ENCODE results near the gene REXO4. TPM values are rescaled to one million over a fixed set of nuclear protein-coding genes. Genes with fewer than 3 reads are reported as not detected.

Gene REXO4
- total and polyA plus RNA-seq, 2 experiments from 2014 or later, result 17.2 to 19.4 TPM

GRCh38 chr9:133375724-133376654 lies 41.8 kb downstream of the REXO4 start, which contains the start of the genes STKLD1 and SURF4:
STKLD1 (plus strand) TSS chr9:133376366; CDS start chr9:133376474, 108 bp downstream.
SURF4 (minus strand) TSS chr9:133376060; CDS start chr9:133375969, 91 bp downstream.
- Histone ChIP-seq H3K4me2 (peak within 1 kb of the TSS; percentile 92), H3K9me3 (ENCODE audit: low read depth) (no peaks in the 10 kb centered on the region), H3K9me2 (replicated peaks; ENCODE audit: insufficient read depth) (no peaks in the 10 kb centered on the region), H3K4me3 (peak within 1 kb of the TSS; percentile 82), H3K27ac (peak within 1 kb of the TSS; percentile 99), H3K27me3 (no peaks in the 10 kb centered on the region), H3K79me2 (peaks cover 47% of the 10 kb centered on the region), H4K20me1 (ENCODE audit: insufficient read depth, poor library complexity, severe bottlenecking) (peaks cover 41% of the 10 kb centered on the region), H3K36me3 (replicated peaks; ENCODE audit: insufficient read depth, low read depth) (no peaks in the 10 kb centered on the region), H2AFZ (peak within 1 kb of the TSS; percentile 76), H3K4me1 (ENCODE audit: insufficient read depth) (peaks cover 22% of the 10 kb centered on the region)
- DNase-seq (ENCODE audit: low spot score), result peak; percentile 99
- WGBS (ENCODE audit: low lambda C conversion rate, missing lambda C conversion rate), result 5% methylated on average over 31 of the region's 120 CpGs
- TF ChIP-seq, protein P1, sequence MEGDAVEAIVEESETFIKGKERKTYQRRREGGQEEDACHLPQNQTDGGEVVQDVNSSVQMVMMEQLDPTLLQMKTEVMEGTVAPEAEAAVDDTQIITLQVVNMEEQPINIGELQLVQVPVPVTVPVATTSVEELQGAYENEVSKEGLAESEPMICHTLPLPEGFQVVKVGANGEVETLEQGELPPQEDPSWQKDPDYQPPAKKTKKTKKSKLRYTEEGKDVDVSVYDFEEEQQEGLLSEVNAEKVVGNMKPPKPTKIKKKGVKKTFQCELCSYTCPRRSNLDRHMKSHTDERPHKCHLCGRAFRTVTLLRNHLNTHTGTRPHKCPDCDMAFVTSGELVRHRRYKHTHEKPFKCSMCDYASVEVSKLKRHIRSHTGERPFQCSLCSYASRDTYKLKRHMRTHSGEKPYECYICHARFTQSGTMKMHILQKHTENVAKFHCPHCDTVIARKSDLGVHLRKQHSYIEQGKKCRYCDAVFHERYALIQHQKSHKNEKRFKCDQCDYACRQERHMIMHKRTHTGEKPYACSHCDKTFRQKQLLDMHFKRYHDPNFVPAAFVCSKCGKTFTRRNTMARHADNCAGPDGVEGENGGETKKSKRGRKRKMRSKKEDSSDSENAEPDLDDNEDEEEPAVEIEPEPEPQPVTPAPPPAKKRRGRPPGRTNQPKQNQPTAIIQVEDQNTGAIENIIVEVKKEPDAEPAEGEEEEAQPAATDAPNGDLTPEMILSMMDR (IDR thresholded peaks at IDR 0.05; ENCODE audit: poor library complexity), result no peak
- TF ChIP-seq EZH2 (IDR thresholded peaks at IDR 0.05; ENCODE audit: borderline replicate concordance) (no peak), EZH2phosphoT487 (IDR thresholded peaks at IDR 0.05; ENCODE audit: low read depth, severe bottlenecking, unreplicated experiment) (no peak)

GRCh38 chr9:133375116-133375723 lies 42.6 kb downstream of the REXO4 start:
- H3K27me3 ChIP-seq, result no peaks in the 10 kb centered on the region
- 2% methylated on average over 27 of the region's 39 CpGs for WGBS (ENCODE audit: low lambda C conversion rate, missing lambda C conversion rate)
- DNase-seq (ENCODE audit: low spot score), result peak; percentile 82
- H2AFZ ChIP-seq, result peak overlapping the region; percentile 18
- no peaks in the 10 kb centered on the region for H3K9me3 ChIP-seq (ENCODE audit: low read depth)
- H3K4me2 ChIP-seq, result peak overlapping the region; percentile 88
- H3K79me2 ChIP-seq, result peaks cover 55% of the 10 kb centered on the region
- H3K27ac ChIP-seq, result peak overlapping the region; percentile 99
- H3K4me3 ChIP-seq, result peak overlapping the region; percentile 82
- no peak for TF ChIP-seq EZH2 (IDR thresholded peaks at IDR 0.05; ENCODE audit: borderline replicate concordance)
- TF ChIP-seq, protein P1 (IDR thresholded peaks at IDR 0.05; ENCODE audit: poor library complexity), result peak; percentile 39
- H3K9me2 ChIP-seq (replicated peaks; ENCODE audit: insufficient read depth), result no peaks in the 10 kb centered on the region
- no peaks in the 10 kb centered on the region for H3K36me3 ChIP-seq (replicated peaks; ENCODE audit: insufficient read depth, low read depth)
- H3K4me1 ChIP-seq (ENCODE audit: insufficient read depth), result peaks cover 26% of the 10 kb centered on the region
- H4K20me1 ChIP-seq (ENCODE audit: insufficient read depth, poor library complexity, severe bottlenecking), result peaks cover 49% of the 10 kb centered on the region

DNA sequence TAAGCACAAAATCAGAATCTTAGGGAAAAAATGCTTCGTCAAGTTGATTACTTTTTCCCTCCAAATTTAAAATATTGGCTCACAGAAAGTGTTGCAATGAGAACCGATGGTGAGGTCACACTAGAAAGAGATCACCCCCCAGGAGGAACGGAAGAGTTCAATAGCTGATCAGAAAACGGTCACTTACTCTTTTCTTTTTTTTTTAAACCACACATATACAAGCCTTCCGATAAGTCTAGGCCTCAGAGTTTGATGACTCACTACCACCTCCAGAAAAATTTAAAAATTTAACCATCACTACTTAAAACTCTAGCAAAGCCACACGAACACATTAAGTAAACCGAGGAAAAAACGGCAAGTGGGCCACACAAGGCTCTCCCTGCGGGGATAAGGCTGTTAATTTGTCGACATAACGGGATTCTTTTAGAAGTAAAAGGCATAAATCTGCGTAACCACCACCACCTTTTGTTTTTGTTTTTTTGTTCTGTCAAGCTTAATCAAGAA lies 43.1 kb downstream of the REXO4 start:
- Histone ChIP-seq H3K4me3 (peak overlapping the region; percentile 82), H2AFZ (no peak overlapping the region), H3K4me2 (peak overlapping the region; percentile 88), H3K4me1 (ENCODE audit: insufficient read depth) (peaks cover 26% of the 10 kb centered on the region), H3K27me3 (no peaks in the 10 kb centered on the region), H3K36me3 (replicated peaks; ENCODE audit: insufficient read depth, low read depth) (no peaks in the 10 kb centered on the region), H3K79me2 (peaks cover 60% of the 10 kb centered on the region), H3K27ac (peak overlapping the region; percentile 99), H4K20me1 (ENCODE audit: insufficient read depth, poor library complexity, severe bottlenecking) (peaks cover 54% of the 10 kb centered on the region), H3K9me2 (replicated peaks; ENCODE audit: insufficient read depth) (no peaks in the 10 kb centered on the region), H3K9me3 (ENCODE audit: low read depth) (no peaks in the 10 kb centered on the region)
- DNase-seq (ENCODE audit: low spot score), result no peak
- no peak for TF ChIP-seq EZH2phosphoT487 (IDR thresholded peaks at IDR 0.05; ENCODE audit: low read depth, severe bottlenecking, unreplicated experiment)
- TF ChIP-seq, protein P1 (IDR thresholded peaks at IDR 0.05; ENCODE audit: poor library complexity), result no peak
- TF ChIP-seq EZH2 (IDR thresholded peaks at IDR 0.05; ENCODE audit: borderline replicate concordance), result no peak
- 27% methylated on average over 12 of the region's 12 CpGs for WGBS (ENCODE audit: low lambda C conversion rate, missing lambda C conversion rate)
